ENCODE measurements around the gene NAV1. TPM values are rescaled to one million over a fixed set of nuclear protein-coding genes. Genes with fewer than 3 reads are reported as not detected.
"Not testable (repeated sequence)": the region's sequence is repeated elsewhere in the genome, so short reads cannot be mapped to it uniquely, and the experiment has no call there.

The NAV1 gene
- total and polyA plus RNA-seq, 9 of the 15 experiments (the other 6 are each of a cell fraction or from before 2014, with no cell fraction given) = 0.91 to 16.8 (median 3.2) TPM

DNA sequence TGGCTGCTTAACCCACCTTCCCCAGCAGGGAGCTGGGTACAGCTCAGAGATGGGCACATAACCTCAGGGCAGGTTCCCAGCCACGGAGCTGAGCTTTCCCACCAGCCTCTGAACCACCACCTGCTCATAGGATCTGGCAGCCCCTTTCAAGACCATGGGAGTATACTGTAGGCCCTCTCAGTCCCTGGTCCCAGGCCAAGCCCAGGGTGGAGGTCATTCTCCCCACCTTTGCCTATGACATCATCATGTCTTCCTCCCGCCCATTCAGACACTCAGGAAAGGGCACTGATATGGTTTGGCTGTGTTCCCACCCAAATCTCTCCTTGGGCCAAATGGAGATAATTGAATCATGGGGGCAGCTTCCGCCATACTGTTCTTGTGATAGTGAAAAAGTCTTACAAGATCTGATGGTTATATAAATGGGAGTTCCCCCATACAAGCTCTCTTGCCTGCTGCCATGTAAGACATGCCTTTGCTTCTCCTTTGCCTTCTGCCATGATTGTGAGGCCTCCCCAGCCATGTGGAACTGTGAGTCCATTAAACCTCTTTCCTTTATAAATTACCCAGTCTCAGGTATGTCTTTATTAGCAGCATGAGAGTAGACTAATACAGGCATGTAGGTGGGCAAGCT lies 45.8 kb upstream of the NAV1 start:
- WGBS (ENCODE audit: insufficient coverage, low coverage, missing lambda C conversion rate) = 39% methylated on average over 3 of the region's 3 CpGs
- H3K9me3 ChIP-seq (replicated peaks; ENCODE audit: control insufficient read depth, insufficient read depth, low read depth, low read length); H3K9ac ChIP-seq (ENCODE audit: insufficient read depth in 1 of 2, low read depth in 2 of 2, low read length in 2 of 2); CTCF ChIA-PET (ENCODE audit: low intra/inter-chr PET ratio); H3K36me3 ChIP-seq (ENCODE audit: control insufficient read depth, insufficient read depth, low read length); H4K20me1 ChIP-seq (replicated peaks; ENCODE audit: control insufficient read depth, insufficient read depth, low read length); H2AFZ ChIP-seq (ENCODE audit: low read depth, low read length); H3K79me2 ChIP-seq (ENCODE audit: control insufficient read depth, insufficient read depth, low read length); FAIRE-seq; in situ Hi-C loops (cut with MboI); H3K4me1 ChIP-seq (replicated peaks in 1 of 2; ENCODE audit: control insufficient read depth in 2 of 2, insufficient read depth in 2 of 2, low read length in 2 of 2); H3K4me2 ChIP-seq (ENCODE audit: insufficient read depth, low read length); intact Hi-C loops (cut with micrococcal nuclease); H3K9me1 ChIP-seq (ENCODE audit: control insufficient read depth, insufficient read depth, low read length); BruUV-seq (replicated peaks); H3K27ac ChIP-seq (ENCODE audit: extremely low read depth, low read depth, low read length); H3K27me3 ChIP-seq (ENCODE audit: control insufficient read depth in 2 of 2, insufficient read depth in 2 of 2, low read length in 2 of 2); H3K4me3 ChIP-seq; TF ChIP-seq ATF3 (CRISPR knock-in tag; conservative IDR thresholded peaks at IDR 0.05): not testable (repeated sequence)
- ATAC-seq (peak; percentile 62), DNase-seq (ENCODE audit: extremely low read depth in 1 of 4, low spot score in 3 of 4) (peak in 3 of 4 experiments; percentile 38 to 45 (median 39))
- POLR2A ChIA-PET = interaction anchor here (1.6 kb wide), 1 partner anchor 11 kb away, joined by 4 read pairs; no protein-coding TSS in a partner anchor
- TF ChIP-seq CREM (IDR thresholded peaks at IDR 0.05; ENCODE audit: low read depth) = 0 out of 2 replicates have a peak, but pooled peaks have one; percentile 17
- TF ChIP-seq ATF7 (IDR thresholded peaks at IDR 0.05) = peak; percentile 87
- TF ChIP-seq TAL1 (IDR thresholded peaks at IDR 0.05) = 0 out of 2 replicates have a peak, but pooled peaks have one; percentile 4
- peak in 1 of 2 experiments; percentile 49; a peak in 1 of 4 replicates for TF ChIP-seq RCOR1 (IDR thresholded peaks at IDR 0.05; ENCODE audit: borderline replicate concordance in 1 of 2, low read depth in 2 of 2, low read length in 2 of 2)
- peak; percentile 9 for TF ChIP-seq ZFP36 (IDR thresholded peaks at IDR 0.05; ENCODE audit: low read depth, low read length, partially characterized antibody)
- TF ChIP-seq CBFA2T3 (IDR thresholded peaks at IDR 0.05) = peak; percentile 54
- peak; percentile 57 for TF ChIP-seq NFIC (IDR thresholded peaks at IDR 0.05)
- peak; percentile 97 for TF ChIP-seq ZNF431 (CRISPR knock-in tag; IDR thresholded peaks at IDR 0.05)
- TF ChIP-seq TCF3 (CRISPR knock-in tag; IDR thresholded peaks at IDR 0.05) = 0 out of 2 replicates have a peak, but pooled peaks have one; percentile 16
- peak; percentile 68 for TF ChIP-seq JUND (IDR thresholded peaks at IDR 0.05; ENCODE audit: borderline replicate concordance, low read depth, low read length)
- TF ChIP-seq JUND (tag; IDR thresholded peaks at IDR 0.05; ENCODE audit: borderline replicate concordance, low read depth, low read length) = peak; percentile 43; the same call in 1 of the 3 replicates
- TF ChIP-seq TRIM24 (IDR thresholded peaks at IDR 0.05) = peak in 1 of 2 experiments; percentile 30; a peak in 2 of 4 replicates
- TF ChIP-seq ATF3 (IDR thresholded peaks at IDR 0.05) = peak; percentile 89

Measured in K562 (cell line).